CD14-positive monocyte (primary cell): ENCODE results near the gene ZNF160. TPM values are rescaled to one million over a fixed set of nuclear protein-coding genes. Genes with fewer than 3 reads are reported as not detected.

Experiments
- DNase-seq, 3 donors: peaks; one replicate each; pipeline ENCODE4 v3.0.0-alpha.2; 2011 to 2022
- H2AFZ ChIP-seq: 2 replicates; pipeline ENCODE4 v1.6.0; 2012; ENCODE audit warnings: mild to moderate bottlenecking, low read depth, low read length, inconsistent platforms; ENCODE audit not compliant: insufficient read depth, poor library complexity, severe bottlenecking
- H3K27ac ChIP-seq, 2 donors: 1 replicate in 1 of 2; 2 replicates in 1 of 2; pipeline ENCODE4 v1.5.1; 2012 to 2013; ENCODE audit warnings: low read length in 2 of 2, control low read depth in 1 of 2, inconsistent platforms in 1 of 2, low read depth in 1 of 2, mild to moderate bottlenecking in 1 of 2
- H3K27me3 ChIP-seq, 2 donors: one replicate each; pipeline versions ENCODE4 v1.6.0 to v1.6.1; 2011 to 2013; ENCODE audit warnings: low read length in 2 of 2; ENCODE audit not compliant: control insufficient read depth in 2 of 2, insufficient read depth in 2 of 2
- H3K36me3 ChIP-seq, 2 donors: replicated peaks in 1 of 2; 1 replicate in 1 of 2; 2 replicates in 1 of 2; pipeline versions ENCODE4 v1.5.1 to v1.6.1; 2012 to 2013; ENCODE audit warnings: low read length in 2 of 2, control low read depth in 1 of 2, inconsistent platforms in 1 of 2, mild to moderate bottlenecking in 1 of 2; ENCODE audit not compliant: insufficient read depth in 2 of 2, control insufficient read depth in 1 of 2
- H3K4me1 ChIP-seq, 2 donors: 1 replicate in 1 of 2; 2 replicates in 1 of 2; pipeline versions ENCODE4 v1.5.1 to v1.6.1; 2012 to 2013; ENCODE audit warnings: low read length in 2 of 2, control low read depth in 1 of 2, inconsistent platforms in 1 of 2, mild to moderate bottlenecking in 1 of 2, moderate library complexity in 1 of 2; ENCODE audit not compliant: insufficient read depth in 2 of 2, control insufficient read depth in 1 of 2
- H3K4me2 ChIP-seq: replicated peaks from 2 replicates; pipeline ENCODE3; 2012; ENCODE audit warnings: low read length, moderate library complexity, mild to moderate bottlenecking; ENCODE audit not compliant: poor library complexity, severe bottlenecking; ENCODE audit errors: extremely low read depth
- H3K4me3 ChIP-seq, 3 experiments: fragments of 200-600 bp in 1 of 3; sonication (generic) in 1 of 3; replicated peaks in 1 of 3; 1 replicate in 2 of 3; 2 replicates in 1 of 3; pipeline ENCODE4 v1.5.1; 2011 to 2013; ENCODE audit warnings: low read length in 3 of 3, mild to moderate bottlenecking in 3 of 3, control low read depth in 2 of 3, low read depth in 2 of 3, inconsistent platforms in 1 of 3, moderate library complexity in 1 of 3
- H3K79me2 ChIP-seq: 2 replicates; pipeline ENCODE4 v1.6.0; 2012; ENCODE audit warnings: mild to moderate bottlenecking, control low read depth, inconsistent platforms, low read length, moderate library complexity; ENCODE audit not compliant: insufficient read depth
- H3K9ac ChIP-seq: 2 replicates; pipeline ENCODE4 v1.6.0; 2017; ENCODE audit warnings: low read length, mild to moderate bottlenecking; ENCODE audit not compliant: insufficient read depth, poor library complexity, severe bottlenecking
- H3K9me3 ChIP-seq, 2 donors: replicated peaks in 1 of 2; 1 replicate in 1 of 2; 2 replicates in 1 of 2; pipeline versions ENCODE4 v1.5.1 to v1.6.1; 2012 to 2013; ENCODE audit warnings: low read length in 2 of 2, control low read depth in 1 of 2; ENCODE audit not compliant: control insufficient read depth in 1 of 2, insufficient read depth in 1 of 2
- H4K20me1 ChIP-seq: 2 replicates; pipeline ENCODE4 v1.6.0; 2012; ENCODE audit warnings: mild to moderate bottlenecking, low read length, control low read depth, moderate library complexity; ENCODE audit not compliant: insufficient read depth
- H3K27ac Mint-ChIP-seq, 7 donors: one replicate each; pipeline ENCODE4 v1.8.0; 2020; ENCODE audit warnings: mild to moderate bottlenecking in 7 of 7, mixed read lengths in 7 of 7, moderate library complexity in 6 of 7, inconsistent platforms in 2 of 7
- H3K27me3 Mint-ChIP-seq, 3 donors: one replicate each; pipeline ENCODE4 v1.8.0; 2021 to 2022; ENCODE audit warnings: low read depth in 3 of 3, mild to moderate bottlenecking in 3 of 3, mixed read lengths in 3 of 3, moderate library complexity in 3 of 3, inconsistent platforms in 1 of 3
- H3K36me3 Mint-ChIP-seq, 2 donors: one replicate each; pipeline ENCODE4 v1.8.0; 2020; ENCODE audit warnings: mixed read lengths in 2 of 2, inconsistent platforms in 1 of 2, mild to moderate bottlenecking in 1 of 2
- H3K4me1 Mint-ChIP-seq: one replicate; pipeline ENCODE4 v1.8.0; 2020; ENCODE audit warnings: mild to moderate bottlenecking, mixed read lengths
- H3K4me3 Mint-ChIP-seq, 2 donors: one replicate each; pipeline ENCODE4 v1.8.0; 2020; ENCODE audit warnings: mild to moderate bottlenecking in 2 of 2, mixed read lengths in 2 of 2, moderate library complexity in 1 of 2
- H3K9me3 Mint-ChIP-seq, 7 donors: one replicate each; pipeline ENCODE4 v1.8.0; 2020 to 2022; ENCODE audit warnings: mixed read lengths in 7 of 7, mild to moderate bottlenecking in 6 of 7, moderate library complexity in 6 of 7, inconsistent platforms in 2 of 7
- WGBS: methylation state at CpG from one replicate; pipeline ENCODE4 v1.1.5; 2013; ENCODE audit warnings: missing lambda C conversion rate; ENCODE audit not compliant: insufficient coverage; 5-methylcytosine and 5-hydroxymethylcytosine counted together
- intact Hi-C, 2 donors: fragments of 100-400 bp; cut with micrococcal nuclease; formaldehyde crosslinking; loops; one replicate each; pipeline versions ENCODE4 v1.15.0 to v1.15.1; 2023
- polyA plus RNA-seq, 3 donors: library from polyadenylated mRNA; depleted of rRNA in 1 of 3; unstranded in 2 of 3; stranded (reverse) in 1 of 3; fragments of 300-500 nt in 2 of 3; fragments of >200 nt in 1 of 3; fragmentation: Illumina TruSeq in 2 of 3; gene quantifications; 1 replicate in 2 of 3; 2 replicates in 1 of 3; pipeline ENCODE4 v1.2.3, GENCODE V29; 2012 to 2021
- TF ChIP-seq, protein P1 (sequence below): fragments of 200-600 bp; IDR thresholded peaks from one replicate; pipeline ENCODE4 v1.8.0; 2022; ENCODE audit warnings: antibody characterized with exemption, mild to moderate bottlenecking

ZNF160 gene
- polyA plus RNA-seq, 3 donors: 6.4 to 24.5 (median 7.7) TPM

DNA sequence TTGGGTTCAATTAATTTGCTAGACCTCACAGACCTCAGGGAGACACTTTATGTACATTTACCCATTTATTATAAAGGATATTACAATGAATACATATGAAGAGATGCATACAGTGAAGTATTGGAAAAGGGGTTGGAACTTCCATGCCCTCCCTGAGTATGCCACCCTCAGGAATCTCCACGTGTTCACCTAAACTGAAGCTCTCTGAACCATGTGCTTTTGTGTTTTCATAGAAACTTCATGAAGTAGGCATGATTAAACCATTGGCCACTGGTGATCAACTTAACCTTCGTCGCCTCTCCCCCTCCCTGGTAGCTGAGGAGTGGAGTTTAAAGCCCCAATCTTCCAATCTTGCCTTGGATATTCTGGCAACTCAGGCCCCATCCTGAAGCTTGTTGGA is 20.3 kb downstream of the ZNF160 start:
- WGBS: no CpG with 5 or more reads among the region's 3 CpGs
- no peaks in the 10 kb centered on the region for H4K20me1 ChIP-seq
- no peak overlapping the region for H3K4me2 ChIP-seq
- H3K9ac ChIP-seq: no peak overlapping the region
- H3K27ac ChIP-seq: no peak overlapping the region
- H3K9me3 Mint-ChIP-seq: peaks cover 31 to 76% (median 56%) of the 10 kb centered on the region in 7 donors
- peaks cover 40 to 59% of the 10 kb centered on the region in 2 donors for H3K9me3 ChIP-seq
- H3K4me1 ChIP-seq: no peaks in the 10 kb centered on the region
- no peaks in the 10 kb centered on the region for H3K27me3 ChIP-seq
- intact Hi-C loops: no loop called here
- no peak overlapping the region for H2AFZ ChIP-seq
- TF ChIP-seq, protein P1, sequence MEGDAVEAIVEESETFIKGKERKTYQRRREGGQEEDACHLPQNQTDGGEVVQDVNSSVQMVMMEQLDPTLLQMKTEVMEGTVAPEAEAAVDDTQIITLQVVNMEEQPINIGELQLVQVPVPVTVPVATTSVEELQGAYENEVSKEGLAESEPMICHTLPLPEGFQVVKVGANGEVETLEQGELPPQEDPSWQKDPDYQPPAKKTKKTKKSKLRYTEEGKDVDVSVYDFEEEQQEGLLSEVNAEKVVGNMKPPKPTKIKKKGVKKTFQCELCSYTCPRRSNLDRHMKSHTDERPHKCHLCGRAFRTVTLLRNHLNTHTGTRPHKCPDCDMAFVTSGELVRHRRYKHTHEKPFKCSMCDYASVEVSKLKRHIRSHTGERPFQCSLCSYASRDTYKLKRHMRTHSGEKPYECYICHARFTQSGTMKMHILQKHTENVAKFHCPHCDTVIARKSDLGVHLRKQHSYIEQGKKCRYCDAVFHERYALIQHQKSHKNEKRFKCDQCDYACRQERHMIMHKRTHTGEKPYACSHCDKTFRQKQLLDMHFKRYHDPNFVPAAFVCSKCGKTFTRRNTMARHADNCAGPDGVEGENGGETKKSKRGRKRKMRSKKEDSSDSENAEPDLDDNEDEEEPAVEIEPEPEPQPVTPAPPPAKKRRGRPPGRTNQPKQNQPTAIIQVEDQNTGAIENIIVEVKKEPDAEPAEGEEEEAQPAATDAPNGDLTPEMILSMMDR: no peak
- H3K27ac Mint-ChIP-seq: no peak overlapping the region
- H3K36me3 Mint-ChIP-seq: peaks cover 73 to 95% of the 10 kb centered on the region in 2 donors
- no peaks in the 10 kb centered on the region for H3K79me2 ChIP-seq
- peaks cover 36 to 94% of the 10 kb centered on the region in 2 donors for H3K36me3 ChIP-seq
- peaks cover 0 to 2% (median 0%) of the 10 kb centered on the region in 3 donors for H3K27me3 Mint-ChIP-seq
- H3K4me3 ChIP-seq: no peak overlapping the region
- H3K4me1 Mint-ChIP-seq: no peaks in the 10 kb centered on the region
- DNase-seq: no peak
- no peak overlapping the region for H3K4me3 Mint-ChIP-seq

DNA sequence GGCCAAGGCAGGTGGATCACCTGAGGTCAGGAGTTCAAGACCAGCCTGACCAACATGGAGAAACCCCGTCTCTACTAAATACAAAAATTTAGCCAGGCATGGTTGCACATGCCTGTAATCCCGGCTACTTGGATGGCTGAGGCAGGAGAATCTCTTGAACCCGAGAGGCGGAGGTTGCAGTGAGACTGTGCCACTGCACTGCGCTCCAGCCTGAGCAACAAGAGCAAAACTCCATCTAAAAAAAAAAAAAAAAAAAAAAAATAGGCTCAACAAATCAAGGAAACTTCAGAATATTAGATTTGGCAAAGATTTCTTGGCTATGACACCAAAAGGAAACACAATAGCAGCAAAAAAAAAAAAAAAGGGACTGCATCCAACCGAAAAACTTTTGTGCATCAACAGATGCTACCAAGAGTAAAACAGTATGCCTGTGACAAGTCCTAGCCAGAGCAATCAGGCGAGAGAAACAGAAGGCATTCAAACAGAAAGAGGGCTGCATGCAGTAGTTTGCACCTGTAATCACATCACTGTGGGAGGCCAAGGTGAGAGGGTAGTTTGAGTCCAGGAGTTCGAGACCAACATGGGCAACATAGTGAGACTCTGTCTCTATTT is 23.8 kb downstream of the ZNF160 start:
- H3K9me3 Mint-ChIP-seq: peaks cover 49 to 89% (median 75%) of the 10 kb centered on the region in 7 donors
- no peak for DNase-seq
- intact Hi-C loops: no loop called here
- H3K4me1 ChIP-seq: no peaks in the 10 kb centered on the region
- H3K4me1 Mint-ChIP-seq: no peaks in the 10 kb centered on the region
- H3K27me3 ChIP-seq: no peaks in the 10 kb centered on the region
- no peak overlapping the region for H2AFZ ChIP-seq
- H3K9me3 ChIP-seq: peaks cover 64 to 87% of the 10 kb centered on the region in 2 donors
- no peak overlapping the region for H3K4me3 ChIP-seq
- no peak overlapping the region for H3K27ac ChIP-seq
- H3K36me3 Mint-ChIP-seq: peaks cover 65 to 97% of the 10 kb centered on the region in 2 donors
- H3K4me2 ChIP-seq: no peak overlapping the region
- H3K79me2 ChIP-seq: peaks cover 2% of the 10 kb centered on the region
- H4K20me1 ChIP-seq: no peaks in the 10 kb centered on the region
- WGBS: 100% methylated on average over 2 of the region's 8 CpGs
- TF ChIP-seq, protein P1: no peak
- peaks cover 0 to 2% (median 0%) of the 10 kb centered on the region in 3 donors for H3K27me3 Mint-ChIP-seq
- no peak overlapping the region for H3K27ac Mint-ChIP-seq
- H3K9ac ChIP-seq: no peak overlapping the region
- H3K4me3 Mint-ChIP-seq: no peak overlapping the region
- peaks cover 19 to 94% of the 10 kb centered on the region in 2 donors for H3K36me3 ChIP-seq
